H9 (cell line): ENCODE measurements around the gene CMYA5. TPM values are rescaled to one million over a fixed set of nuclear protein-coding genes. Genes with fewer than 3 reads are reported as not detected.
A peak's percentile ranks its signal among the peaks of the same experiment; 100 is the strongest.

ENCODE experiments used
- DNase-seq: peaks from one replicate; pipeline ENCODE4 v3.0.0-alpha.2; 2017
- H2AFZ ChIP-seq: one replicate; pipeline ENCODE4 v1.6.1; 2013; ENCODE audit warnings: mild to moderate bottlenecking, low read length, control low read depth, moderate library complexity
- H2AK5ac ChIP-seq: 2 replicates; pipeline ENCODE4 v1.6.1; 2013; ENCODE audit warnings: low read length, control low read depth, mixed read lengths; ENCODE audit not compliant: insufficient read length
- H2BK120ac ChIP-seq: one replicate; pipeline ENCODE4 v1.6.1; 2013; ENCODE audit warnings: low read depth, mild to moderate bottlenecking, low read length, control low read depth, inconsistent platforms; ENCODE audit not compliant: poor library complexity, severe bottlenecking
- H2BK12ac ChIP-seq: 2 replicates; pipeline ENCODE4 v1.6.1; 2013; ENCODE audit warnings: low read length, control low read depth, mixed read lengths, low read depth; ENCODE audit not compliant: insufficient read length
- H2BK15ac ChIP-seq: 2 replicates; pipeline ENCODE4 v1.6.1; 2013; ENCODE audit warnings: low read depth, low read length, control low read depth
- H2BK20ac ChIP-seq: one replicate; pipeline ENCODE4 v1.6.1; 2013; ENCODE audit warnings: low read depth, mild to moderate bottlenecking, low read length, control low read depth, inconsistent platforms; ENCODE audit not compliant: poor library complexity, severe bottlenecking
- H2BK5ac ChIP-seq: 2 replicates; pipeline ENCODE4 v1.6.1; 2013; ENCODE audit warnings: low read length, control low read depth, mixed read lengths; ENCODE audit not compliant: insufficient read length
- H3K14ac ChIP-seq: 2 replicates; pipeline ENCODE4 v1.6.1; 2013; ENCODE audit warnings: low read length, control low read depth; ENCODE audit not compliant: insufficient read depth
- H3K18ac ChIP-seq: 2 replicates; pipeline ENCODE4 v1.6.1; 2013; ENCODE audit warnings: low read depth, mild to moderate bottlenecking, mixed read lengths, low read length, control low read depth; ENCODE audit not compliant: insufficient read length
- H3K23ac ChIP-seq: 2 replicates; pipeline ENCODE4 v1.6.1; 2013; ENCODE audit warnings: low read length, control low read depth, mixed read lengths, low read depth; ENCODE audit not compliant: insufficient read length
- H3K23me2 ChIP-seq: 2 replicates; pipeline ENCODE4 v1.6.1; 2013; ENCODE audit warnings: low read depth, mild to moderate bottlenecking, mixed read lengths, low read length, control low read depth; ENCODE audit not compliant: insufficient read length, poor library complexity, severe bottlenecking
- H3K27ac ChIP-seq: 2 replicates; pipeline ENCODE4 v1.5.1; 2013; ENCODE audit warnings: low read length, control low read depth, mixed read lengths, low read depth; ENCODE audit not compliant: insufficient read length
- H3K27me3 ChIP-seq: 2 replicates; pipeline ENCODE4 v1.6.1; 2013; ENCODE audit warnings: low read length, control low read depth, inconsistent platforms; ENCODE audit not compliant: insufficient read depth
- H3K4ac ChIP-seq: 2 replicates; pipeline ENCODE4 v1.6.1; 2013; ENCODE audit warnings: low read depth, mild to moderate bottlenecking, control low read depth, inconsistent platforms, low read length, moderate library complexity
- H3K4me1 ChIP-seq: 2 replicates; pipeline ENCODE4 v1.6.1; 2013; ENCODE audit warnings: low read length, control low read depth, inconsistent platforms; ENCODE audit not compliant: insufficient read depth
- H3K4me2 ChIP-seq: 2 replicates; pipeline ENCODE4 v1.6.1; 2013; ENCODE audit warnings: low read length, control low read depth, mixed read lengths; ENCODE audit not compliant: insufficient read length, insufficient read depth
- H3K56ac ChIP-seq: 2 replicates; pipeline ENCODE4 v1.6.1; 2013; ENCODE audit warnings: low read depth, mild to moderate bottlenecking, mixed read lengths, low read length, control low read depth; ENCODE audit not compliant: insufficient read length
- H3K79me1 ChIP-seq: 2 replicates; pipeline ENCODE4 v1.6.1; 2013; ENCODE audit warnings: low read depth, mild to moderate bottlenecking, moderate library complexity, low read length, control low read depth, inconsistent platforms; ENCODE audit not compliant: insufficient read depth, poor library complexity, severe bottlenecking
- H3K79me2 ChIP-seq: 2 replicates; pipeline ENCODE4 v1.6.1; 2013; ENCODE audit warnings: low read length, control low read depth, inconsistent platforms; ENCODE audit not compliant: insufficient read depth
- H3K9ac ChIP-seq: 2 replicates; pipeline ENCODE4 v1.6.1; 2013; ENCODE audit warnings: low read length, control low read depth, mixed read lengths; ENCODE audit not compliant: insufficient read length; ENCODE audit errors: extremely low read depth
- H3K9me3 ChIP-seq: one replicate; pipeline ENCODE4 v1.6.1; 2013; ENCODE audit warnings: low read depth, low read length, inconsistent platforms; ENCODE audit not compliant: control insufficient read depth
- H3T11ph ChIP-seq: one replicate; pipeline ENCODE4 v1.6.1; 2013; ENCODE audit warnings: mild to moderate bottlenecking, low read length, control low read depth, inconsistent platforms
- H4K20me1 ChIP-seq: one replicate; pipeline ENCODE4 v1.6.1; 2013; ENCODE audit not compliant: control insufficient read depth, insufficient read length, insufficient read depth
- H4K5ac ChIP-seq: 2 replicates; pipeline ENCODE4 v1.6.1; 2013; ENCODE audit warnings: low read depth, mild to moderate bottlenecking, mixed read lengths, low read length, control low read depth; ENCODE audit not compliant: insufficient read length
- H4K8ac ChIP-seq: replicated peaks from 2 replicates; pipeline ENCODE4 v1.6.1; 2013; ENCODE audit warnings: low read length, control low read depth, mixed read lengths, low read depth; ENCODE audit not compliant: insufficient read length
- H4K91ac ChIP-seq: 2 replicates; pipeline ENCODE4 v1.6.1; 2013; ENCODE audit warnings: low read depth, mild to moderate bottlenecking, moderate library complexity, mixed read lengths, low read length, control low read depth; ENCODE audit not compliant: insufficient read length
- H3K27ac Mint-ChIP-seq, 3 experiments: 2 replicates in 2 of 3; 3 replicates in 1 of 3; pipeline ENCODE4 v1.8.0; 2020 to 2021; ENCODE audit warnings: mixed read lengths in 3 of 3, mild to moderate bottlenecking in 1 of 3, moderate library complexity in 1 of 3
- H3K27me3 Mint-ChIP-seq: 2 replicates; pipeline ENCODE4 v1.8.0; 2021; ENCODE audit warnings: low read depth, mild to moderate bottlenecking, moderate library complexity, mixed read lengths
- H3K36me3 Mint-ChIP-seq, 3 experiments: 2 replicates in 2 of 3; 3 replicates in 1 of 3; pipeline ENCODE4 v1.8.0; 2020 to 2021; ENCODE audit warnings: low read depth in 3 of 3, mixed read lengths in 3 of 3; ENCODE audit not compliant: insufficient read depth in 1 of 3
- H3K4me1 Mint-ChIP-seq, 2 experiments: 2 replicates each; pipeline ENCODE4 v1.8.0; 2020; ENCODE audit warnings: mixed read lengths in 2 of 2
- H3K4me3 Mint-ChIP-seq, 2 experiments: 2 replicates in 1 of 2; 3 replicates in 1 of 2; pipeline ENCODE4 v1.8.0; 2020 to 2021; ENCODE audit warnings: mild to moderate bottlenecking in 2 of 2, mixed read lengths in 2 of 2, moderate library complexity in 1 of 2
- H3K9me3 Mint-ChIP-seq, 2 experiments: 2 replicates in 1 of 2; 3 replicates in 1 of 2; pipeline ENCODE4 v1.8.0; 2020; ENCODE audit warnings: mild to moderate bottlenecking in 2 of 2, mixed read lengths in 2 of 2, moderate library complexity in 1 of 2
- CTCF ChIP-seq: fragments of 200-600 bp; sonication (generic); conservative IDR thresholded peaks from 3 replicates; pipeline ENCODE4 v1.8.0; 2021; ENCODE audit warnings: antibody characterized with exemption, mild to moderate bottlenecking
- WGBS: extraction: QIAGEN DNeasy Blood & Tissue Kit; methylation state at CpG from one replicate; pipeline ENCODE4 v1.1.7; 2013; ENCODE audit warnings: missing lambda C conversion rate, low lambda C conversion rate, mixed read lengths; ENCODE audit not compliant: insufficient read length; ENCODE audit errors: extremely low coverage; 5-methylcytosine and 5-hydroxymethylcytosine counted together
- total RNA-seq: library from RNA; stranded (reverse); gene quantifications from 2 replicates; pipeline ENCODE4 v1.2.1, GENCODE V29; 2021

CMYA5 gene
- total RNA-seq, 1 experiment from 2014 or later = 1.8 TPM

- H4K91ac ChIP-seq = no peak overlapping the region
- no peak overlapping the region for H2BK20ac ChIP-seq
- TF ChIP-seq CTCF = no peak
- WGBS = no CpG with 5 or more reads among the region's 4 CpGs
- no peak overlapping the region for H3K23ac ChIP-seq
- no peak overlapping the region for H2BK15ac ChIP-seq
- no peak overlapping the region for H2BK120ac ChIP-seq
- no peaks in the 10 kb centered on the region for H3K79me1 ChIP-seq
- H2AFZ ChIP-seq = no peak overlapping the region
- H2BK5ac ChIP-seq = no peak overlapping the region
- H3K9me3 Mint-ChIP-seq = peaks cover 2 to 4% of the 10 kb centered on the region in 2 experiments; a peak in 2 of 5 replicates
- H3K4me3 Mint-ChIP-seq = peak overlapping the region; percentile 29 to 37; a peak in 3 of 5 replicates
- no peak overlapping the region for H3K9ac ChIP-seq
- no peak overlapping the region for H4K5ac ChIP-seq
- no peaks in the 10 kb centered on the region for H3K4me1 ChIP-seq
- peaks cover 0 to 9% (median 0%) of the 10 kb centered on the region in 3 experiments; a peak in 2 of 7 replicates for H3K36me3 Mint-ChIP-seq
- H3K9me3 ChIP-seq = no peaks in the 10 kb centered on the region
- no peak overlapping the region for H3K27ac Mint-ChIP-seq
- H2BK12ac ChIP-seq = no peak overlapping the region
- H3T11ph ChIP-seq = no peak overlapping the region
- no peak overlapping the region for H4K8ac ChIP-seq
- H3K4me2 ChIP-seq = no peak overlapping the region
- no peak overlapping the region for H3K18ac ChIP-seq
- no peak for DNase-seq
- no peaks in the 10 kb centered on the region for H3K23me2 ChIP-seq
- no peaks in the 10 kb centered on the region for H4K20me1 ChIP-seq
- no peak overlapping the region for H2AK5ac ChIP-seq
- H3K4ac ChIP-seq = no peak overlapping the region
- no peak overlapping the region for H3K14ac ChIP-seq
- H3K56ac ChIP-seq = no peak overlapping the region
- H3K79me2 ChIP-seq = no peaks in the 10 kb centered on the region
- H3K27me3 Mint-ChIP-seq = peaks cover 1% of the 10 kb centered on the region
- no peak overlapping the region for H3K27ac ChIP-seq
- peaks cover 4 to 8% of the 10 kb centered on the region in 2 experiments; a peak in 3 of 4 replicates for H3K4me1 Mint-ChIP-seq
- H3K27me3 ChIP-seq = no peaks in the 10 kb centered on the region
Observed at GRCh38 chr5:79785983-79786382, 96.3 kb downstream of the CMYA5 start.
